ENCODE results near the gene IL1RN.

The IL1RN gene

GRCh38 chr2:113164930-113165585, 37.7 kb downstream of the IL1RN start:
- DNase-seq: no peak
- in situ Hi-C loops (cut with HindIII; ENCODE audit: low pct_ligation_motif_present, low pct_unique_long_range_greater_than_20kb, low sequenced_read_pairs): no loop called here

- DNase-seq: no peak
Measured at GRCh38 chr2:113166187-113166645, 38.8 kb downstream of the IL1RN start.

DNA sequence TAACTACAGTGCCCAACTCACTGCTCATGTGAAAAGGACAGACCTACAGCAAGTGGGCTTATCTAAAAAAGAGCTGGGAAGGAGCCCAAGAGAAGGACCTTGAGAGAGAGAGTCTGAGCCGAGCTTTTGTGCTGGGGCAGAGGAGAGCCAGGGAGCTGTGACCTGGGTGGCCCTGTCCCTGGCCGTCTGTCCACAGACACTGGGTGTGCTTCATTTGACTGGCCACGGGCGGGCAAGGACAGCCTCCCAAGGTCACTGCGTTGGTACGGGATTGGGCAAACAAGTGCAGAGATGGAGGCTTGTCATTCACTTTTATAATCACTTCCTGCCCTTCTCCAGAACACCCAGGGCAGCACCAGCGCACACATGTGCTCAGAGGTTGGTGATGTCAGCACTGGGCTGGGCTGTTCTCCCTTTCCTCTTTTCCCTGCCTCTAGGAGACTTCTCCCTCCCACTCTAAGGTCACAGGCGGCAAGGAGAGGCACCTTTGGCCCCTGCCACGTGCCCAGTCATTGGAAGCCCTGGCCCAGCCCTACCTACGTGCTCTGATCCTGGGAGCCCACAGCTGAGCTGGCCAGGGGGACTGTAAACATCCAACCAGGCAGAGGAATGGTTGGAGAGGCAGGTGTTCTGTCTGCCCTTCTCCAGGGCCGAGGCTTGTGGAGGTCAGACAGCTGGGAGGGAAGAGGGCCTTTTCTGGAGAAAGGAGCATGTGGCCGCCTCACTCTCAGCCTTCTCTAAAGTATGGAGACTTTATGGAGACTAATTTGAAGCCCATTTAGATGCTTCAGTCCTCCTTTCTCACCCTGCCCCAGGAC, 39.9 kb downstream of the IL1RN start:
- DNase-seq: no peak
- in situ Hi-C loops (cut with HindIII; ENCODE audit: low pct_ligation_motif_present, low pct_unique_long_range_greater_than_20kb, low sequenced_read_pairs): no loop called here

More at GRCh38 chr2:113166187-113166645, 38.8 kb downstream of the IL1RN start:
- in situ Hi-C loops (cut with HindIII; ENCODE audit: low pct_ligation_motif_present, low pct_unique_long_range_greater_than_20kb, low sequenced_read_pairs): no loop called here

- no peak for DNase-seq
- in situ Hi-C loops (cut with HindIII; ENCODE audit: low pct_ligation_motif_present, low pct_unique_long_range_greater_than_20kb, low sequenced_read_pairs): no loop called here
Measured at GRCh38 chr2:113167962-113168340, 40.6 kb downstream of the IL1RN start.

GRCh38 chr2:113169002-113169530, 41.7 kb downstream of the IL1RN start:
- no peak for DNase-seq
- in situ Hi-C loops (cut with HindIII; ENCODE audit: low pct_ligation_motif_present, low pct_unique_long_range_greater_than_20kb, low sequenced_read_pairs): no loop called here

DNA sequence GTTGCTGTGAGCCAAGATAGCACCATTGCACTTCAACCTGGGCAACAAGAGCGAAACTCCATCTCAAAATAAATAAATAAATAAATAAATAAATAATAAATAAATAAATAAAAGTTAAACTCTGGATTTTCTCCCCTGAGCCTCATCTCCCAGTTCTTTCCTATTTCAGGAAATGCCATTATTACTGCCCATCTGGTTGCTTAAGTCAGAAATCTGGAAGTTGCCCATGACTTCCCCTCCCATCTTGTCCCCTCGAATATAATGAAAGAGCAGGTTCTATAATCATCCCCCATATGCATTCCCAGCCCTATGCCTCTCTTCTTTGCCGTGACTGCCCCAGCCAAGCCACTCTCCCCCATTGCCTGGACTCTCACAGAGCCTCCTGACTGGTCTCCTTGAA, 42.2 kb downstream of the IL1RN start:
- in situ Hi-C loops (cut with HindIII; ENCODE audit: low pct_ligation_motif_present, low pct_unique_long_range_greater_than_20kb, low sequenced_read_pairs): no loop called here
- no peak for DNase-seq

- DNase-seq: no peak
- in situ Hi-C loops (cut with HindIII; ENCODE audit: low pct_ligation_motif_present, low pct_unique_long_range_greater_than_20kb, low sequenced_read_pairs): no loop called here
Measured at GRCh38 chr2:113171334-113172075, 44.1 kb downstream of the IL1RN start.

DNA sequence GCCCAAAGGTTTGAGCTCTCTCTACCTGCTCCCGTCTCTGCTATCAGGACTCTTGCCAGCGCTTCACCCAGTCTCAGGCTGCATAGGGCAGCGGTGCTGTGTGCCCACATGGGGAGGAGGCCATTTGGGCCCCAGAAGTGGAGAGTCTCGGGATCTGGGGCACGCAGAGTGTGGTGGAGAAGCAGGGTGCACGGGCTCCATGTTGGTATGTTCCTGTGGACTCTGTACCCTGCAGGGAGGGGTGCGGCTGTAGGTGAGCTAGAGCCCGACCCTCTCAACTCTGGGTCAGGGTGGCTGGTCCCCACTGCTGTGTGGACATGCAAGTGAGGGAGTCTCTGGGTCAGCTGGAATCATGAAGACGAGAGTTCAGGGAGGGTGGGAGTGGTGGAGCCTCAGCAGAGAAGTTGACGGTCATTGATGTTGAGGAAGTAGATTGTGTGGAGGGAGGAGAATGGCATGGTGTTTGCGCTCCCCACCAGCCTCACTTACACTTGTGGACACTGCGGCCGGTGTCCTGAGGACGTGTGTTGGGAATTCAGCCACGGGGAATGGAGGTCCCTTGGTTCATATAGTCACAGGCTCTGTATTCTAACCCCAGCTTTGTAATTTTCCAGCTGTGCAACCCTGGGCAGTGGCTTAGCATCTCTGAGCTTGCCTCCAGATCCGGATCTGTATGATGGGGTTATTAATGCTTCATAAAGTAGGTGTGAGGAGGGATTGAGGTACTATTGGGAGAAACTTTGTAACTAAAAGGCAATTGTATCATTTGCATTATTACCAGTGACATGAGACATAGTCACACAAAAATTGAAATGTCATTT, 45.5 kb downstream of the IL1RN start:
- DNase-seq: no peak

DNA sequence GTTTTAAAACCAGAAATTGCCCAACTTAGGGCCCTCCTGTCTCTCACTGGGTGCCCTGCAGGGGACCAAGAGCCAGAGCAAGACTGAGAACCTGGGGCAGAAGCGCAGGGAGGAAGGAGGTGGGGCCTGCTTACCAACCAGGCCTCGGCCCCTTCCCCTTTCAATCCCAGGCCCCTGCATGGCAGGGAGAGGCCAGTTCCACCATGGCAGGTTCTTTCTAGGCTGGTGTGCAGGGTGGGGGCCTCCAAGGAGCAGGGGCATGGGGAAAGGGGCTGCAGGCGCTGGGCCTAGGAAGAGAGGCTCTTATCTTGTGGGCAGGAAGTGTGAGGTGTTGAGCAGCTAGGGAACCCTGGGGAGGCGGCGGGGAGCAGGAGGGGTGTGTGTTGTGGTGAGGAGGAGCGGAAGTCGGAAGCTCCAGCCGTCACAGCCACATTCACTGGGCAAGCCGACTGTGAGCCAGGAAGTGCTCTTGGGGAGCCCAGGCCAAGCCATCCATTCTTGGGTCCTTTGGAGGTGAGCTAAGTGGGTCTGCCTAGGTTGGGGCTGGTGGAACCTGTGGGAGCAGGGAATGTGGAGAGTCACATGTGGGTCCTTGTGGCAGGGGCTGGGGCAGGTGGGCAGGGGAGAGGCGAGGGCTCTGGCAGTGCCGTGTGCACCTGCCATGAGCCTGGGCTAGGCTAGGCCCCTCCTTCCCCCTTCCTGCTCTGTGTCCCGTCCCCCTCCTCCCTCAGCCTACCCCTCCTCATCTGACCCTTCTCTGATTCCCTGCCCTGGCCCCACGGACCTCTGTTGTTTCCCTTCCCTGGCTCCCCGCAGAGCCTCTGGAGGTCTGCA, 46.4 kb downstream of the IL1RN start, which contains the start of gene PSD4:
Gene PSD4, plus strand, starts transcription at position 430 of the 834 bp plus-strand sequence. CDS start 8,486 bp downstream, outside the sequence.
- no peak for DNase-seq
- in situ Hi-C loops (cut with HindIII; ENCODE audit: low pct_ligation_motif_present, low pct_unique_long_range_greater_than_20kb, low sequenced_read_pairs): no loop called here

More for the DNA sequence above, 45.5 kb downstream of the IL1RN start:
- in situ Hi-C loops (cut with HindIII; ENCODE audit: low pct_ligation_motif_present, low pct_unique_long_range_greater_than_20kb, low sequenced_read_pairs): no loop called here

GRCh38 chr2:113174376-113174750, 47.0 kb downstream of the IL1RN start:
- in situ Hi-C loops (cut with HindIII; ENCODE audit: low pct_ligation_motif_present, low pct_unique_long_range_greater_than_20kb, low sequenced_read_pairs): no loop called here

DNA sequence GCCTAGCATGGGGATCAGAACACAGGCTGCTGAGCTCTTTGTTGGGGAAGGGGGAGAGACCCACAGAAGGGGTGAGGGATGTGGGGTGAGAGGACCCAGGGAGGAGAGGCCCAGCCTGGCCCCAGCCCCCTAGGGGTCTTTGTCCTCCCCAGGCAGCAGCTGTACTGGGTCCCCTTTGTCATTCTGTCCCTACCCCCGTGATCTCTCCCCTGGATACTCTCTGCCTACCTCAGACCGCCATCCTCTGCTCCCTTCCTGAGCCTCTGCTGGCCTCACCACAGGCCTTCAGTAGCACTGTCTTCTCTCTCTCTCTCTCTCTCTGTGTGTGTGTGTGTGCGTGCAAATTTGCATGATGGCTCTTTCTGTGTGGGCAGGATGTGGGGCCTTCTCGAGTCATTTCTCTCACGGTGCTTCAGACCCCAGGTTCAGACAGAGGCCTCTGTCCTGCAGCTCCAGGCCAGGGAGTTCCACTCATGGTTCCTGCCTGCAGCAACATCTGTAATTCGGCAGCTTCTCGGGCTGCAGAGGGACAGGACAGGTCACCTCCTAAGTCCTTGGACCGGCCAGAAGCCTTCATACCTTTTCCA, 47.7 kb downstream of the IL1RN start:
- in situ Hi-C loops (cut with HindIII; ENCODE audit: low pct_ligation_motif_present, low pct_unique_long_range_greater_than_20kb, low sequenced_read_pairs): no loop called here
- no peak for DNase-seq

More at GRCh38 chr2:113174376-113174750, 47.0 kb downstream of the IL1RN start:
- no peak for DNase-seq

DNA sequence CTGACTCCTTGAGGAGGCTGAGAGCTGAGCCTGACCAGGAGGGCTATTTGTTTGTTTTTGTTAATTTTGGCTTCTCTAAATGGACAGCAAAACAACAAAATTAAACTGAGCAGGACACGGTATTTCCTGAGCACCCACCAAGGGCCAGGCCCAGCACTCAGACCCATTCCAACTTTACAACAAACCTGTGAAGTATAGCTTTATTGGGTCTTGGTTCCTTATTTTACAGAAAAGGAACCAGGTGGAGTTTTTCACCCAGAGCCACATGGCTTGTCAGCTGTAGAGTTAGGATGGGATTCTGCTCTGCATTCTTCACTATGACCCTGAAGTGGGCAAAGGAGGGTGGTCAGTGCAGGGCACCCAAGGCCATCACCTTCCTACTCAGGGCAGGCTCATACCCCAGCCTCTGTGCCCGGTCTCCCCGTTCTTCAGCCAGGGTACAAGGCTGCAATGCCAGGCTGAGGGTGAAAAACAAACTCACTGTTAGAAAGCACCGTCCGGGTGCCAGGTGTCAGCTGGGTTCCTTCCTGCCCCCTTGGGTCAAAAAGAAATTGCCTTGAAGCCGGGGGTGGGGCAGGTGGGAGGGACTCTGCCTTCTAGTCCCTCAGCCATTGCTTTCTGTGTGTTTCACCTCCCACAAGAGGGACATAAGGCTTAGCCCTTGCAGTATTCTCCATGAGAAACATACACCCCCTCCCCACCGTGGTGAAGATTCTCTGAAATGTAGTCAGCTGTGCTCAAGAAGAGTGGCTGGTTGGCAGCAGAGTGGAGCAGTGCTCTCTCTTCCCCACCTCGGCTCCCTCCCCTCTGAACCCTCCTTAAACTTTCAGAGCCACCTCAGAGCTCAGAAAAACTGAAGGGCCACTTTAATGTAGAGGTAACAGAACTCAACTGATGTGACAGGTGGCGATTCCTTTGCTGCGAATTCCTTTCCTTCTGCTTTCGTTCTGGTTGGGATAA, 48.6 kb downstream of the IL1RN start:
- in situ Hi-C loops (cut with HindIII; ENCODE audit: low pct_ligation_motif_present, low pct_unique_long_range_greater_than_20kb, low sequenced_read_pairs): no loop called here
- DNase-seq: no peak

GRCh38 chr2:113176696-113177355, 49.4 kb downstream of the IL1RN start:
- DNase-seq: no peak
- in situ Hi-C loops (cut with HindIII; ENCODE audit: low pct_ligation_motif_present, low pct_unique_long_range_greater_than_20kb, low sequenced_read_pairs): no loop called here

DNA sequence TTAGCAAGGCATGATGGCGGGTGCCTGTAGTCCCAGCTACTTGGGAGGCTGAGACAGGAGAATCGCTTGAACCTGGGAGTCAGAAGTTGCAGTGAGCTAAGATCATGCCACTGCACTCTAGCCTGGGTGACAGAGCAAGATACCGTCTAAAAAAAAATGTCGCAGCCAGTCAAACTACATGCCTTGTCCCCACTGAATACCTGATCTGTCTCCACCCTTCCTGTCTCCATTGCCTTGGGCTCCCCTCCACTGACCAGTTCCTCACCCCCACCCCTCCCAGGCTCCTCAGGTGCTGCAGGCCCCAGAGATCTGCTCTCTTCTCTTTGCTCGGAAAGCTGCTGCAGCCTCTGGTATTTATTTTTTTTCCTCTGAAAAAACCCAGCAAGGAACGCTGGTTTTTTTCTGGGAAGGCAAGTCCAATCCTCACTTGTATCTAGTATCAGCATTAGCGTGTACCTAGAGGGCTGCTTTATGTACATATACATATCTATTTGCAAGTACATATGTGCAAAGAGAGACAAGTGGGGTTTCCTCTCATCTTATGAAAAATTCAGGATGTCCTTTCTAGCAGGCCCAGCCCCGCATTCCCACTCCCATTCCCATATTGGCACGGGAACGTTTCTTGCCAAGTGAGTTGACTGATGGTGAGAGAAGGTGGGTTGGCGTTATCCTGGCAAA, 50.8 kb downstream of the IL1RN start:
- no peak for DNase-seq
- in situ Hi-C loops (cut with HindIII; ENCODE audit: low pct_ligation_motif_present, low pct_unique_long_range_greater_than_20kb, low sequenced_read_pairs): no loop called here

DNA sequence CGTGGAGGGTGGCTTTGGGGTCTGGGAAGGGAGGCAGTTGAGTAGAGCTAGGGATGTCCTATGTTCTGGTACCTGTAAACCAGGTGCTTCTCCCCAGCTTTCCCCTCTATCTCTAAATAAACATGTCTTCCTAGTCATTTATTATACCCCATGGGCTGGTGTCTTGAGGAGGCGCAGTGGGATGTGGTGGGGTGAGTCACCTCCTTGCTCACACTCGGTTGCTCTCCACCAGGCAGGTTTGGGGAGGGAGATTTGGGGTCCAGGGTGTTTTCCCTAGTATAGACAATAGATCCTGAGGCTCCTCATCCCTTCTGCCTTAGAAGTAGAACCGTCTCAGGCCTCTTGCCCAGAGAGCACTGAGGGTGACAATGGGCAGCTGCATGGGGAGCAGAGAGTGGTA, 51.5 kb downstream of the IL1RN start:
- in situ Hi-C loops (cut with HindIII; ENCODE audit: low pct_ligation_motif_present, low pct_unique_long_range_greater_than_20kb, low sequenced_read_pairs): no loop called here
- DNase-seq: no peak

All from ACHN (cell line).